Measurements from ENCODE around the gene NPM1. TPM values are rescaled to one million over a fixed set of nuclear protein-coding genes. Genes with fewer than 3 reads are reported as not detected.
A peak's percentile ranks its signal among the peaks of the same experiment; 100 is the strongest.

NPM1 gene
- 100 to 1,000 TPM; 388 to 648 (median 553) TPM for total RNA-seq

DNA sequence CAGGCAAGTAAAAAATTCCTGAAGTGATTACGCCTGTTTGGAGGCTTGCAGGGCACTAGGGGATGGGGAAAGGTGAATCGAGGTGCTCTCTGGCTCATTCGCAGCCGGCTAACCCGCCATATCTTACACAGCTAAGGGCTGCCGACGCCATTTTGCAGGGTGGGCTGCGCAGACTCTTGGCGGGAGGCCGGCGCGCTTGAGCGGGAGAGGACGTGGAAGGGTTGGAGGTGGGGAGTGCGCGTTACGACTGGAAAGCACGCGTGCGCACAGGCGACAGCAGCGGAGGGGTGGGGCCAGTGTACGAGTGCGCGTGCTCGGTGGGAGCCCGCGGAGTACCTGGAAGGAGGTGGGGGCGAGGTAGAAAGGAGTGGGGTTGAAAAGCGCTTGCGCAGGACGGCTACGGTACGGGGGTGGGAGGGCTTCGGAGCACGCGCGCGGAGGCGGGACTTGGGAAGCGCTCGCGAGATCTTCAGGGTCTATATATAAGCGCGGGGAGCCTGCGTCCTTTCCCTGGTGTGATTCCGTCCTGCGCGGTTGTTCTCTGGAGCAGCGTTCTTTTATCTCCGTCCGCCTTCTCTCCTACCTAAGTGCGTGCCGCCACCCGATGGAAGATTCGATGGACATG is at the start of gene NPM1:
Gene NPM1, plus strand, starts transcription at position 505 of the 625 bp plus-strand sequence. Its CDS starts 100 bp downstream, at position 605.
- Histone ChIP-seq H3K27me3 (no peaks in the 10 kb centered on the region), H3K4me3 (peak within 1 kb of the TSS; percentile 73 to 86 (median 82)), H3K9me3 (no peaks in the 10 kb centered on the region), H3K27ac (replicated peaks in 1 of 4) (peak within 1 kb of the TSS; percentile 90 to 93 (median 92)), H3K36me3 (peaks cover 3 to 19% (median 10%) of the 10 kb centered on the region in 4 donors), H3K4me1 (peaks cover 37 to 46% (median 41%) of the 10 kb centered on the region in 4 donors)
- TF ChIP-seq POLR2AphosphoS5 (IDR thresholded peaks at IDR 0.05) = peak; percentile 86 to 99
- TF ChIP-seq CTCF (IDR thresholded peaks at IDR 0.05) = no peak
- no peak for TF ChIP-seq EP300 (IDR thresholded peaks at IDR 0.05)
- peak; percentile 86 for TF ChIP-seq POLR2A (IDR thresholded peaks at IDR 0.05; ENCODE audit: low read depth)
- under 1% methylated on average over 41 of the region's 56 CpGs for WGBS
- DNase-seq (ENCODE audit: extremely low spot score) = peak; percentile 99
- intact Hi-C loops (cut with DNase I) = no loop called here

GRCh38 chr5:171340042-171340441 is 47.6 kb upstream of the NPM1 start:
- Histone ChIP-seq H3K4me1 (peaks cover 0 to 13% (median 10%) of the 10 kb centered on the region in 4 donors), H3K27me3 (peaks cover 0 to 64% (median 3%) of the 10 kb centered on the region in 4 donors), H3K36me3 (no peaks in the 10 kb centered on the region), H3K9me3 (no peaks in the 10 kb centered on the region), H3K27ac (replicated peaks in 1 of 4) (no peak overlapping the region), H3K4me3 (no peak overlapping the region)
- intact Hi-C loops (cut with DNase I) = loop anchor here (10.0 kb wide), 1 partner anchor 595 kb away; no protein-coding TSS in a partner anchor
- TF ChIP-seq POLR2A (IDR thresholded peaks at IDR 0.05; ENCODE audit: low read depth) (no peak), EP300 (IDR thresholded peaks at IDR 0.05) (no peak), POLR2AphosphoS5 (IDR thresholded peaks at IDR 0.05) (no peak), CTCF (IDR thresholded peaks at IDR 0.05) (no peak)
- DNase-seq (ENCODE audit: extremely low spot score) = no peak

DNA sequence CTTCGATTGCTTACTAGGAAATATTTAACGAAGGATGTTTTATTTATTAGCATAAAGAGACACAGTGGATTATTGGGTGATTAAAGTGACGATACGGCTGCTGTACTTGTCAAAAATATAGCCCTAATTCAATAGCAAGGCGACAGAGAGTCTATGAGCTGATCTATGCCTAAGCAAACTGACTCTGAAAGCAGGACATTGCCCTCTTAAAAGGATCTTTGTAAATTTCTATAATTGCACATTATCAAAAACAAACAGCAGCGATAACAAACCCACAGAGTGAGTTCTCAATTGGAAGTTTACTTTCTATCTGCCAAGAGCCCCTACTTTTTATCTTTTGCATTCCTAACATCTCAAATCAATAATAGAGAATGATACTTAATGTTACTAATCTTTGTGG is 47.2 kb upstream of the NPM1 start:
- DNase-seq (ENCODE audit: extremely low spot score) = no peak
- intact Hi-C loops (cut with DNase I) = loop anchor here (10.0 kb wide), 1 partner anchor 596 kb away; no protein-coding TSS in a partner anchor
- Histone ChIP-seq H3K4me1 (peaks cover 0 to 13% (median 10%) of the 10 kb centered on the region in 4 donors), H3K27ac (replicated peaks in 1 of 4) (no peak overlapping the region), H3K9me3 (no peaks in the 10 kb centered on the region), H3K27me3 (peaks cover 0 to 60% (median 3%) of the 10 kb centered on the region in 4 donors), H3K36me3 (no peaks in the 10 kb centered on the region), H3K4me3 (no peak overlapping the region)
- TF ChIP-seq POLR2A (IDR thresholded peaks at IDR 0.05; ENCODE audit: low read depth) = no peak
- TF ChIP-seq POLR2AphosphoS5 (IDR thresholded peaks at IDR 0.05) = no peak
- no peak for TF ChIP-seq EP300 (IDR thresholded peaks at IDR 0.05)
- no peak for TF ChIP-seq CTCF (IDR thresholded peaks at IDR 0.05)
- WGBS = 76% methylated on average over 6 of the region's 6 CpGs

GRCh38 chr5:171342362-171343111 is 45.1 kb upstream of the NPM1 start:
- 49% methylated on average over 17 of the region's 17 CpGs for WGBS
- H3K27me3 ChIP-seq = peaks cover 0 to 43% (median 3%) of the 10 kb centered on the region in 4 donors
- no peaks in the 10 kb centered on the region for H3K9me3 ChIP-seq
- no peaks in the 10 kb centered on the region for H3K36me3 ChIP-seq
- no peak overlapping the region for H3K27ac ChIP-seq (replicated peaks in 1 of 4)
- H3K4me1 ChIP-seq = no peaks in the 10 kb centered on the region
- H3K4me3 ChIP-seq = no peak overlapping the region
- intact Hi-C loops (cut with DNase I) = loop anchor here (10.0 kb wide), 1 partner anchor 598 kb away; no protein-coding TSS in a partner anchor
- DNase-seq (ENCODE audit: extremely low spot score) = no peak
- TF ChIP-seq EP300 (IDR thresholded peaks at IDR 0.05) (no peak), CTCF (IDR thresholded peaks at IDR 0.05) (peak; percentile 27 to 52 (median 41)), POLR2AphosphoS5 (IDR thresholded peaks at IDR 0.05) (no peak), POLR2A (IDR thresholded peaks at IDR 0.05; ENCODE audit: low read depth) (no peak)
